ENCODE data around the gene SLC15A1.

The SLC15A1 gene

GRCh38 chr13:98717891-98718290 is 34.6 kb downstream of the SLC15A1 start:
- no peak for DNase-seq (ENCODE audit: low read depth)
- H3K4me3 ChIP-seq (ENCODE audit: low read depth, low read length): no peak overlapping the region

DNA sequence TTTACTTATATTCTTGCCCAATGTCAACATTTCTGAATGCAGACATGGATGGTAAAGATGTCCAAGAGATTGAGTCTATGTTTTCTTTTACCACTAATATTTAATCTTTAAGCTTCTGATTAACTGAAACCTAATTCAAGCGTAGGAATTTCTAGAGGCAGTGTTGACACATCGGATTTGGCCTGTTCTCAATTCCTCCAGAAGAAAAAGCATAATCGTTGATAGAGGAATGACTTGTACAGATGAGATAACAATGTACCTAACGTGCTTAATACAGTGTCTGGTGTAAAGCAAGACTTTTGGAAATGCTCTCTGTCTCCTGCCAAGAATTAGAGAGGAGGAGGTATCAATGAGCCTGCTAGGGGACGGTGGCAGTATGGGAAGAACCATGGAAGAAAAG is 35.2 kb downstream of the SLC15A1 start:
- no peak for DNase-seq (ENCODE audit: low read depth)
- no peak overlapping the region for H3K4me3 ChIP-seq (ENCODE audit: low read depth, low read length)

GRCh38 chr13:98710521-98710920 is 42.0 kb downstream of the SLC15A1 start:
- no peak for DNase-seq (ENCODE audit: low read depth)
- no peak overlapping the region for H3K4me3 ChIP-seq (ENCODE audit: low read depth, low read length)

DNA sequence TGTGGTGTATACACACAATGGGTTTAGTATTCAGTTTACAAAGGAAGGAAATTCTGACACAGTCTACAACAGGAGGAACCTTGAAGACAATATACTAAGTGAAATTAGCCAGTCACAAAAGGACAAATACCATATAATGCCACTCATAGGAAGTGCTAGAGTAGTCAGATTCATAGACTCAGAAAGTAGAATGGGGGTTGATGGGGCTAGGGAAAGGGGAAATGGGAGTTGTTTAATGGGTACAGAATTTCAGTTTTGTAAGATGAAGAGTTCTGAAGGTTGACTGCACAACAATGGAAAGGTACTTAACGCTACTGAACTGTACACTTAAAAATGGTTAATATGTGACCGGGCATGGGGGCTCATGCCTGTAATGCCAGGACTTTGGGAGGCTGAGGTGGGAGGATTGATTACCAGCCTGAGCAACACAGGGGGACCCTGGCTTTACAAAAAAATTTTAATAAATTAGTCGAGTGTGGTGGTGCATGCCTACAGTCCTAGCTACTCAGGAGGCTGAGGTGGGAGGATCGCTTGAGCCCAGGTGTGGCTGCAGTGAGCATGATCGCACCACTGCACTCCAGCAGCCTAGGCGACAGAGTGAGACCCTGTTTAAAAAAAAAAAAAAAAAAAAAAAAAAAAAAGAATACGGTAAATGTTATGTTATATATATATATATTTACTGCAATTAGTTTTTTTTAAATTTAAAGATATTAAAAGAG is 45.0 kb downstream of the SLC15A1 start:
- no peak overlapping the region for H3K4me3 ChIP-seq (ENCODE audit: low read depth, low read length)
- DNase-seq (ENCODE audit: low read depth): no peak

- H3K4me3 ChIP-seq (ENCODE audit: low read depth, low read length): no peak overlapping the region
- no peak for DNase-seq (ENCODE audit: low read depth)
Observed at GRCh38 chr13:98706446-98707110, 45.9 kb downstream of the SLC15A1 start.

- DNase-seq (ENCODE audit: low read depth): no peak
- no peak overlapping the region for H3K4me3 ChIP-seq (ENCODE audit: low read depth, low read length)
Observed at GRCh38 chr13:98697791-98698190, 54.7 kb downstream of the SLC15A1 start.

GRCh38 chr13:98693756-98694155 is 58.7 kb downstream of the SLC15A1 start:
- DNase-seq (ENCODE audit: low read depth): no peak
- no peak overlapping the region for H3K4me3 ChIP-seq (ENCODE audit: low read depth, low read length)

- DNase-seq (ENCODE audit: low read depth): no peak
- H3K4me3 ChIP-seq (ENCODE audit: low read depth, low read length): no peak overlapping the region
Observed at GRCh38 chr13:98691360-98691759, 61.1 kb downstream of the SLC15A1 start.

- no peak overlapping the region for H3K4me3 ChIP-seq (ENCODE audit: low read depth, low read length)
Observed at GRCh38 chr13:98690348-98691022, 62.0 kb downstream of the SLC15A1 start.

DNA sequence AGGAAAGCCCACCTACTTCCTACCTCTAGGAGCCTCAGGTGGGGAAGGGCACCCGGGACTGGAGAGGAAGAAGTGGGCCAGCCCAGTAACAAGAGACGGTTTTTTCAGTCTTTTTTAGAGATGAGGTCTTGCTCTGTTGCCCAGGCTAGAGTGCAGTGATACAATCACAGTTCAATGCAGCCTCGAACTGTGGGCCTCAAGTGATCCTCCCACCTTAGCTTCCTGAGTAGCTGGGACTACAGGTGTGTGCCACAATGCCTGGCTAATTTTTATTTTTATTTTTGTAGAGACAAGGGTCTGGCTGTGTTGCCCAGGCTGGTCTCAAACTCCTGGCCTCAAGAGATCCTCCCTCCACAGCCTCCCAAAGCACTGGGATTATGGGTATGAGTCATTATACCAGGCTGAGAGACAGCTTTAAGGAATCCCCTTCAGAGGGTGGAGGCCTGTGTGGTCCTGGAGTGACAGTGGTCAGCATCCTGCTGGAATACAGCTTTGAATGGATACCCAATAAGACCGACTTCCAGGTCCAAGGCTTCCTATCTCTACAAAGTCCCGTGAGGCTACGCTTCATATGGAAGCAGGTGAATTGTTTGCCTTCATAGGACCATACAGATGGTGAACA is 63.0 kb downstream of the SLC15A1 start:
- no peak for DNase-seq (ENCODE audit: low read depth)
- H3K4me3 ChIP-seq (ENCODE audit: low read depth, low read length): no peak overlapping the region

More at GRCh38 chr13:98690348-98691022, 62.0 kb downstream of the SLC15A1 start:
- no peak for DNase-seq (ENCODE audit: low read depth)

- H3K4me3 ChIP-seq (ENCODE audit: low read depth, low read length): no peak overlapping the region
- DNase-seq (ENCODE audit: low read depth): no peak
Observed at GRCh38 chr13:98688373-98688772, 64.1 kb downstream of the SLC15A1 start.

GRCh38 chr13:98687319-98687718 is 65.2 kb downstream of the SLC15A1 start:
- H3K4me3 ChIP-seq (ENCODE audit: low read depth, low read length): no peak overlapping the region
- DNase-seq (ENCODE audit: low read depth): no peak

- DNase-seq (ENCODE audit: low read depth): no peak
- no peak overlapping the region for H3K4me3 ChIP-seq (ENCODE audit: low read depth, low read length)
Observed at GRCh38 chr13:98686270-98686669, 66.2 kb downstream of the SLC15A1 start.

- DNase-seq (ENCODE audit: low read depth): no peak
- no peak overlapping the region for H3K4me3 ChIP-seq (ENCODE audit: low read depth, low read length)
Observed at GRCh38 chr13:98685146-98685545, 67.3 kb downstream of the SLC15A1 start.

GRCh38 chr13:98681049-98681448 is 71.4 kb downstream of the SLC15A1 start:
- DNase-seq (ENCODE audit: low read depth): no peak
- H3K4me3 ChIP-seq (ENCODE audit: low read depth, low read length): no peak overlapping the region

GRCh38 chr13:98678741-98679140 is 73.7 kb downstream of the SLC15A1 start:
- DNase-seq (ENCODE audit: low read depth): no peak
- H3K4me3 ChIP-seq (ENCODE audit: low read depth, low read length): no peak overlapping the region

- H3K4me3 ChIP-seq (ENCODE audit: low read depth, low read length): no peak overlapping the region
- DNase-seq (ENCODE audit: low read depth): no peak
Observed at GRCh38 chr13:98677398-98677797, 75.1 kb downstream of the SLC15A1 start.

GRCh38 chr13:98676239-98676638 is 76.2 kb downstream of the SLC15A1 start:
- no peak overlapping the region for H3K4me3 ChIP-seq (ENCODE audit: low read depth, low read length)
- DNase-seq (ENCODE audit: low read depth): no peak

GRCh38 chr13:98675837-98676236 is 76.6 kb downstream of the SLC15A1 start:
- no peak for DNase-seq (ENCODE audit: low read depth)
- H3K4me3 ChIP-seq (ENCODE audit: low read depth, low read length): no peak overlapping the region

- no peak for DNase-seq (ENCODE audit: low read depth)
- H3K4me3 ChIP-seq (ENCODE audit: low read depth, low read length): no peak overlapping the region
Observed at GRCh38 chr13:98675066-98675465, 77.4 kb downstream of the SLC15A1 start.
